HG02623 (cell line): ENCODE measurements around the gene AXIN2.

ENCODE experiments used
- ATAC-seq: cut with Tn5 transposase; IDR thresholded peaks from one replicate; pipeline ENCODE4 v1.9.1; 2021; ENCODE audit warnings: moderate library complexity; ENCODE audit not compliant: unreplicated experiment

Gene AXIN2, protein sequence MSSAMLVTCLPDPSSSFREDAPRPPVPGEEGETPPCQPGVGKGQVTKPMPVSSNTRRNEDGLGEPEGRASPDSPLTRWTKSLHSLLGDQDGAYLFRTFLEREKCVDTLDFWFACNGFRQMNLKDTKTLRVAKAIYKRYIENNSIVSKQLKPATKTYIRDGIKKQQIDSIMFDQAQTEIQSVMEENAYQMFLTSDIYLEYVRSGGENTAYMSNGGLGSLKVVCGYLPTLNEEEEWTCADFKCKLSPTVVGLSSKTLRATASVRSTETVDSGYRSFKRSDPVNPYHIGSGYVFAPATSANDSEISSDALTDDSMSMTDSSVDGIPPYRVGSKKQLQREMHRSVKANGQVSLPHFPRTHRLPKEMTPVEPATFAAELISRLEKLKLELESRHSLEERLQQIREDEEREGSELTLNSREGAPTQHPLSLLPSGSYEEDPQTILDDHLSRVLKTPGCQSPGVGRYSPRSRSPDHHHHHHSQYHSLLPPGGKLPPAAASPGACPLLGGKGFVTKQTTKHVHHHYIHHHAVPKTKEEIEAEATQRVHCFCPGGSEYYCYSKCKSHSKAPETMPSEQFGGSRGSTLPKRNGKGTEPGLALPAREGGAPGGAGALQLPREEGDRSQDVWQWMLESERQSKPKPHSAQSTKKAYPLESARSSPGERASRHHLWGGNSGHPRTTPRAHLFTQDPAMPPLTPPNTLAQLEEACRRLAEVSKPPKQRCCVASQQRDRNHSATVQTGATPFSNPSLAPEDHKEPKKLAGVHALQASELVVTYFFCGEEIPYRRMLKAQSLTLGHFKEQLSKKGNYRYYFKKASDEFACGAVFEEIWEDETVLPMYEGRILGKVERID

DNA sequence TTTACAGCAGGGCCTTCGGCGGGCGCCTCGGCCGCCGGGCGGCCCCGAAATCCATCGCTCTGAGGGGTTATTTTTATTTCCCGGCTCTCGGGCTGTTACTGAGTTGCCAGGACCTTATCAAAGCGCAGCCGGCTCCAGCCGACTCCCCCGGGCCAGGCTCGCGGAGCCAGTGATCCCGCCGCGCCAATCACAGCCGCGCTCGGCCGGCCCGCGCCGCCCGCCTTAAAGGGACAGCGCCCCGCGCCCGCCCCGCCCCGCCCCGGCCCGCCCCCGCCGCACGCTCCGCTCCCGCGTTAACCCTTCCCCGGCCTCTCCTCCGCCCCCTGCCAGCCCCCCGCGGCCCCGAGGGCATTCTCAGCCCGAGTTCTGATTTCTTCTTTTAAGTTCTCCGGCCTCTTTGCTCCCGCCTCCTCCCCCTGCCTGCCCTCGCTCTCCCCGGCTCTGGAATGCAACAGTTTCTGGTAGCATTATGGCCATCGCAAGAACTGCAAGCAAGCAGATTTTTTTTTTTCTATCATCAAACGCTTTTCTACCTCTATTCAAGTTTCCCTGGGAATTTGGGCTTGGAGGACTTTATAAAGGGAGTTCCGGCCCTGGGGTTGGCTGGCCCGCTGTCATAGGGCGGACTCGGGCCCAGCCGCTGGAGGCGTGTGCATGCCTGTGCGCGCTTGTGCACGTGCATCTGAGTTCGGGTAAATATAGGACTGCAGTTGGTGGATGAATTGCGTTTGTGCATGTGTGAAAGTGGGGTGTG lies at the start of gene AXIN2:
TSS of gene AXIN2 (minus strand) at position 197 of the 754 bp plus-strand sequence. CDS start 3,028 bp downstream, outside the sequence.
- ATAC-seq: peak; percentile 84

DNA sequence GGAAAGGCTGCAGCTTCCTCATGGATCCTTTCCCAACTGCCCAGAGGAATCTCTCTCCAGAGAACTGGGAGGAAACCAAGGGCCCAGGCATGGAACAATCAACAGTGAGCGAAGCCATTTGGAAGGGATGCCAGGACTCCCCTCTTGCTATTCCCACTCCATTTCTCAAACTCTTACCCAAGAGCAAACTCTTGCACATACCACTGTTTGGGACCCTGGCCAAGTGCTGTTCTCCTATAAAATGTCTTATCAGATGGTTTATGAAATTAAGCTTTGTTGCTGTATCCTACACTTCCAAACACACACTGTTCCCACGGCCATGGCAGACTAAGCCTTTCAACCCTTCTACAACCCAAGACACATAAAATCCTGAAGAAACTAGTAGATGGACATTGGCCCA lies 48.3 kb upstream of the AXIN2 start:
- ATAC-seq: no peak

DNA sequence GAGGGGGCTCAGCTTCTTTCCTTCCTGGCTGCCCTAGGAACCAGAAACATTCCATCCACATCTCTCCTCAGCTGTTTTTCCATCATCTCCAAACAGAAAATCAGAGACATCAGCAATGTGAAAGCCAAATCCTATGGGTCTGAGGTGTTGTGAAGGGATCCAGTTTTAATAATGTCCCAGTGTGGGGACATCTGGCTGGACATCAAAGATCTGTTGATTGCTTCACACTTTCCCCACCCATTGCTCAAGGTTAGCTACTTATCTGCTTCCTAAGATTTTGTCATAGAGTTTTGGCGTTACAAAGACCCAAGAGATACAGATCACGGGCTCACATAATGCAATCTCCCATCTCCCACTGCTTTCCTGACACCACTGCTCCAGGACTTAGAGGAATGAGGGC lies 47.8 kb upstream of the AXIN2 start:
- no peak for ATAC-seq

DNA sequence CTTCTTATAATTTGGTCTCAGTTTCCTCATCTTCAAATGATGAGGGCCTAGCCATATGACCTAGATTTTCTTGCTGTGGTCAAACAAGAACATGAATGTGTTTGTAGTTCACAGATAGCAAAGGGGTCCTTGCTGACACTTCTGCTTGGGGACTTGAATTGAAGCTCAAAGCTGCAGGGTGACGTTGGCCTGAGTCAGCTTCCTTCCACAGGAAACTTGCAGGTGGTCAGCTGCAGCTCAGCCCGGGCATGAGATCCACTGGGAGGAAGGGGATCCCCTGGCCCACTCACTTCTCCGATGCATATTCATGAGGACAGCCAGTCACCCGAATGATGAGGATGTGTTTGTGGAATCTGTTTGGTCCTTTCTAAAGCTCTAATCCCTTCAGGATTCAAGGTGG lies 42.6 kb upstream of the AXIN2 start:
- no peak for ATAC-seq

DNA sequence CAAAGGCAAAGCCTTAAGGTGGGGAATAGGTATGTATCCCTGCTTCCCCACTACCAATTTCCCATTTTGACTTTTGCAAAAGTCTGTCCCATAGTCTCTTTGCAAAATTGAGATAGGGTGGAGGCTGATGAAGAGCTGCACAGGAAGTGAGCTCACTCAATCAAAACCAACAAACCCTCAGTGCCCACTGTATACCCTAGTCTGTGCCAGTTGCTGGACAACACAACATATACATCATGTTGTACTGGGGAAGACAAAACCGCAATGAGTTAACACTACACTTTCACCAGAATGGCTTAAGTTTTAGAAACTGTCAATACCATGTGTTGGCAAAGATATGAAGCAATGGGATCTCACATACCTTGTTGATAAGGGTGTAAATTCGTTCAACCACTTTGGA lies 40.4 kb upstream of the AXIN2 start:
- ATAC-seq: no peak

DNA sequence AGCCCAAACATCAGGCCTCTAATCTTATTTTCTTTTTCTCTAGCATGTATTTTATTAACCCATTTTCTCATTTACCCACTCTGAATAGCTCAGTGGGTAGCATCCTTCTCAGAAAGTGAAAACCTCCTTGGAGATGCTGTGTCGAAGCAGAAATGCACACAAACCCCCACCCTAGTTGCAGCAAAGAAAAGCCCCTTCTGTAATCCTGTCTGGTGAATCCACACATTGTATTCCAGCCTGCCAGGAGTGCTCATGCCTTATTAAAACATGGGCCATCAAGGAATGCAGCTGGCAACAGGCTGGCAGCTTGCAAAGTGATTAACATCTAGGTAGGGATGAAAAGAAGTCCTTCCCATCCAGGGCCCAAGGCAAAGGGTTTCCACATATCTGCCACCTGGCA lies 39.7 kb upstream of the AXIN2 start:
- no peak for ATAC-seq

DNA sequence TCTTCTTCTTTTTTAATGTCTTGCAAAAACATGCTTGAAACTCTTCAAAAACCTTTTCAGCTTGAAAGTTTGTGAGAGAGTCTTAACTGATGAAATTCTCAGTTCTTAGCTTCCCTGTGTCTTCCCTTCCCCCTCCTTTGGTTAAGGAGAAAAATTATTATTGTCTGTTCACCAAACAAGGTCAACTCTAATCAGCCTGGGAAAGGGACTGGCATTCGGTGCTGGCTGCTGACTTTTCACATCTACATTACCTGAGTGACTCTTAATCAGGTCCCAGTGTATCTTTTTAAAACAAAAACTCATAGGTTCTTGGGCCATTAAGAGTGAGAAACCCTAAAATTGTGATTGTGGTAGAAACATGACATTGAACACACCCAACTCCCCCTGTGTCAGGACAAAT lies 39.1 kb upstream of the AXIN2 start:
- no peak for ATAC-seq

DNA sequence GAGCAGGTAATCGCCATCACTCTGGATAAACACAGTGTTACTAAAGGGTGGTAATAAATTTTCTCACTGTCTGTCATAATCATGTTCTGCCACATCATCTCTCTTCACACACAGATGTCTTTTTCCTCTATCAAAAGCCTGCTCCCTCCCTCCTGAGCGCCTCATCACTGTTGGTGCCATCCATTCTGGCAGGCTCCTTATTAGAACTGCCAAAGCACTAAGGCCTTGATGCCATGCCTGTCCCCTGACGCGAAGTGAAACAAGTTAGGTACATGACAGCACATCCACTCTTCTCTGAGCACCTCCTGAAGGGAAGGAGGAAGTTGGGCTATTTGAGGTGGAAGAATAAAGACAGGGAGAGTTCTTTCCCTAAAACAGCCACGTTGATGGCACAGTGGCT lies 38.2 kb upstream of the AXIN2 start:
- no peak for ATAC-seq

DNA sequence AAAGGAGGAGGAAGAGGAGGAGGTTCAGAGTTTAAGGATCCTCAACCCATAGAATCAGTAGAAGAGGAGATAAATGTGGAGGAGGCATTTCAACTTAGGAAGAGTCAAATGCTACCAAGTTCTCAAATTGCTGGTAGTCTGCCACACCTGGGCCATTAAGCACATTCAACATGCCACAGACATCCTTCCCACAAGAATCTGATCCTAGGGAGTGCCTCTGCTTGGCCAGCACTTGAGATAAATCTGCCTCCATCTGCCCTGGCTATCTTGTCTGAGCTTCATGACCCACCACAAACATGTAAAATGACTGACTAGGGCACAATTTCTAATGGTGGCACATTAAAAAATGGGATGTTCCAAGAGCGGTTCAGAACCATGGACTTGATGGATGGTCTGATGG lies 37.3 kb upstream of the AXIN2 start:
- ATAC-seq: no peak

DNA sequence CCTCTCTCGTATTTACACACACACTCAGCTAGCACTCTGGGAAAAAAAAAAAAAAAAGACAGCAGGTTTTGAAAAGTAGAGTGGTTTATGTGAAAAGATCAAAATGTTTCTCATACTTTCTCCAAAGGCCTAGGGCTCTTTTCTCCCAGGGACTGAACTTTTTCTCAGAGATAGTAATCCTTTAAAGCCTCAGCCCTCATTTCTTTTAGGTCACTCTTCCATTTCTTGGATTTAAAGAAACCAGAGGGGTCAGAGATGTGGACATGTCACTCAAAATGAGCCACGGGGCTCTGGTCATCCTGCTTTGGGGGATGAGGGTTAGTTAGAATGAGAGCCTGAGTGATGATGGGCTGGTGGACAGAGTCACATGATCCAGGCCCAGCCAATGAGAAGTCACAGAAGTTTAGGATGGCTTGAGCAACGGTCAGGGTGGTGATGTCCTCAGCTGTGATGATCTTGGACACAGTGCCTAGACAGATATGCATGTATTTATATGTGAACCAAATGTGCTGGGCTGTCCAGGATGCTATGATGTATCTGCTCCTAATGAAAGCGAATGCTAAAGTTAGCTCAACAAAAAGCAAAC lies 33.7 kb upstream of the AXIN2 start:
- no peak for ATAC-seq

DNA sequence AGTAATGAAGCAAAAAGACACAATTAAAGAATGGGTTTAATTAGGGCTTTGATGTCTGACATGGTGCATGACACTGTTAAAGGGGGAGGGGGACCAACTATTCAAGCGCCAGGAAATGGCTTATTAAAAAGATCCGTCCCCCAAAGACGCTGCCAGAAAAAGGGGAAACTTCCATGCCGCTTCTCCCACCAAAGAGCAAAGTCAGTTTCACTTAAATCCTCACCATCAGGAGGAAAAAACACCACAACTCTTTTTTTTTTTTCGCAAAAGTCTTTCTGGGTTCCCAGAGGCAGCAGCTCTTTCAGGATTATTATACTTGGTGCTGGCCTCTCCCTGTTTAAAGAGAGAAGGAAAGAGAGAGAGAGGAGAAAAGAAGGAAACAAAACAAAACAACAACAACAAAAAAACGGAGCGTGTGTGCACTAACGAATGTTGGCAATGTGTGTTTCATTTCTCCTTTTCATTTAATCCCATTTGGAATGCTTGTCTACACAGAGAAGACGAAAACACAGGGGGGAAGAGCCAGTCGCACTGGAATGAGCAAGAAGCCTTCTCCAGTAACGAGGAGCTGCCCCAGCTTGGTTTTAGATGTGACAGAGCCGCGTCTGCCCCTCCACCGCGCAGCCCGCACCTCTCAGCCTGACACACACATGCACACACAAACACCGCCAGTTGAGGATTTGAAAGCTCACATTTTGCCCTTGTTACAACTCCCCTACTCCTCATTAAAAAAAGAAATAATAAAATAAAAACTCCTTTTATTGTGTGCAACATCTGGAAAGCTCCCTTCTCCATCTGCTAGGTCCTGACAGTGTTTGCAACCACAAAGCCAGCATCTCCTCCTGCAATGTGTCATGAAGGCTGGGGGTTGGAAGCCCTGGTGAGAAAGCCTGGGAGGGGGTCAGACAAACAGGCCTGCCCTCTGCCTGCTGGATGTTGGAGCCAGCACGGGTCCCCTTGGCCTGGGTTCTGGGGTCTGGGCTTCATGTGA lies 32.7 kb upstream of the AXIN2 start:
- ATAC-seq: no peak

DNA sequence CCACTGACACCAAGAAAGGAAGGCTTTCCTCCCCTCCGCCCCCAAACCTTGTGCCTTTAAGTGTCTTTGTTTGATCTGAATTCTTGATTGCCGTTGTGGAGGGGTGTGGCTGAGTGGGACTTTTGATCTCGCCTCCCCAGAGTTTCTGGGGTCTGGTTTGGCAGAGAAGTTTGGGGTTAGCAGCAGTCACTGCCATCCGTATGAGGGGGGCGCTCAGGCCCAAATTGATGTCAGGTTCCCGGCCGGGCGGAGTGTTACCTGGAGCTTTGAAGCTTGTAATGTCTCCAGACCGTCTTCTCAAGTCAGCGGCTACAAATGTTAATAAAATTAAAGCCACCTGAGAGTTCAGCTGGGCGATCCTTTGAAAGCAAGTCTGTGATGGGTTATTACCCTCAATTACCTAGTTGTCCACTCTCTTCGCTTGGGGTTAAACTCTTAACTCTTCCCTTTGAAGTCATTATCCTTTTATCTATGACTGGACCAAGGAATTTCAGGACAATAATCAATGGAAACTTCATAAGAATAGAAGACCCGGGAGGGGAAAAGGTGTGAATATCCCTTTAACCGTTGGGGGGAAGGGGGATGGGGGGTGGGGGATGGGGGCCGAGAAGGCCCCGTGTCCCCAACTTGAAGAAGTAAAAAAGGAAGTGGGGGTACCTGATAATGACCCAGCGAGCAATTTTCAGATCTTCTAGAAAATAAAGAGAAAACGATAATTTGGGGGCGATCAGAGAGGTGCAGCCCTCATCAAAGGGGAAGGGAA lies 31.8 kb upstream of the AXIN2 start:
- no peak for ATAC-seq

DNA sequence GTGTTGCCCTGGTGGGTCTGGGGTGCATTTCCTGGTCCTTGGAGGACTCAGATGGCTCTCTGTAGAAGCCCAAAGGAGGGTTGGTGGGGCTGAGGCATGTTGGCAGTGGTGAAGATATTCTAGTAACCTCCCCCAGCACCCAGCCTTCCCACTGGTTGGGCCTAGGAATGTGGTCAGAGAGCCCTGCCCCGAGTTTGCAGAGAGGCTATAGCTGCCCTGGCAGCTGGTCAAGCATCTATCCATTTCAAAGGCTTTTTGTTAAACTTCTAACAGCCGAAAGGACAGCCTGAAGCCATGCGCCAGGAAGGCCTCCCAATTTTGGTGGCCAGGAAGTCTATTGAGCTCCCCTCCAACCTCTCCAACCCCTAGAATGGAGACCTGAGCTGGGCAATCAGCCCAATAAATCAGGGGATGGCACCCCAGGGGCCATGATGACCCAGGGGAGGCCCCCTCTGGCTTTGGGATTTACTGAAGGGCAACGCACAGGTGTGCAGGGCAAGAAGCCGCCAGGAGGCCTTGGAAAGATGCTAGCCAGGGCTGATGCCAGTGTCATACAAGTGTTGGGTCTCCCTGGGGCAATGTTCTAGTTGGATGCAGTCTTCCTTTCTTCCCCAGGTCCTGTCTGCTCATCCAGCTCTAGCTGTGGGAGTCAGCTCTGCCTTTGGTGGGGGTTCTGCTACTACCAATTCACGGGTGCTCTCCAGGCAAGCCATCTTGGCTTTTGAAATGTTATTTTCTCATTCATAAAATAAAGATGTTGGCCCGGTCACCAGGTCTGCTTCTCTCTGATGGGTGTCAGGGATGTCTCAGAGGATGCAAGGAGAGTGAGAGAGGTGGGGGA lies 30.9 kb upstream of the AXIN2 start:
- ATAC-seq: no peak

DNA sequence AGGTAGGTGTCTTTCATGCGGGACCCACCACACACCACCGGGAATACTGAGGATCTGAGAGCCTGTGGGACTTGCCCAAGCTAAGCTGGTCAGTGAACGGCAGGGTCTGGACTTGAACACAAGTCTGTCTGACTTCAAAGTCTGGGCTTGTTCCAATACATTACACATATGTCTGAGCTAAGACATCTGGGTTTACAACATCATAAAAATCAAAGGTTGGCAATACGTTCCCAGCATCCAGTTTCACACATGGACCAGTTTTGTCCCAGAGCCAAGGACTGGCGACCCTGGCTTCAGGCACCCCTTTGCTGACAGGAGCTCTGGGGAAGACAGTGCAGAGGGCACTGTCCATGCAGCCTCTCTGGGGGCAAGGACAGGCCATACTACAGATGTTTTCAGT lies 27.9 kb upstream of the AXIN2 start:
- no peak for ATAC-seq

DNA sequence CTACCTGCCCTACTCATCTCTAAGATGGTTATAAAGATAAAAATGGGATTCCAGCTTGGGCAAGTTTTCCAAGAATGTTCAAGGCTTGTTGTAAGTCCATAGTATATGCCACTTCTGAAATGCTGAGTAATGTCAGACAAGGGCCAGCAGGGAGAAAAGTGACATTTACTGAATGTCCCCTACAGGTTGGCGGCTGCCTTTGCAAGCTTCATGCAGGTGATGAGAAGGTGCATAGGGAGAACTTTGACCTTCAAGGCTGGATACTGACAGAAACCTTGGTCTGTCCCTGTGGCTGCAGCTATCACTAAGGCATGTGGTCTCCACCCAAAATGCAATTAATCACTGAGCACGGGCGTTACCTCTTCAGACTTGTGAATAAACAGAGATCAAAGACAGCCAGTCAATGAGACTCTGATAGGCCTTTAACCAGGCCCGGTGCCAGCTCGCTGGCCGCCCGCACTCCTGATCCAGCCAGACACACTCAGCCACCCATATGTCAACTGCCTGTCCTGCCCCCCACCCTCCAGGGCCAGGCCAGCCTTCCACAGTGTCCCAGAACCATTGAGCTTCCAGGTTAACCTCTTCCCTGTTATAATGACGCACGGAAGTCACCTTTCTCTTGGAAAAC lies 26.8 kb upstream of the AXIN2 start:
- no peak for ATAC-seq

DNA sequence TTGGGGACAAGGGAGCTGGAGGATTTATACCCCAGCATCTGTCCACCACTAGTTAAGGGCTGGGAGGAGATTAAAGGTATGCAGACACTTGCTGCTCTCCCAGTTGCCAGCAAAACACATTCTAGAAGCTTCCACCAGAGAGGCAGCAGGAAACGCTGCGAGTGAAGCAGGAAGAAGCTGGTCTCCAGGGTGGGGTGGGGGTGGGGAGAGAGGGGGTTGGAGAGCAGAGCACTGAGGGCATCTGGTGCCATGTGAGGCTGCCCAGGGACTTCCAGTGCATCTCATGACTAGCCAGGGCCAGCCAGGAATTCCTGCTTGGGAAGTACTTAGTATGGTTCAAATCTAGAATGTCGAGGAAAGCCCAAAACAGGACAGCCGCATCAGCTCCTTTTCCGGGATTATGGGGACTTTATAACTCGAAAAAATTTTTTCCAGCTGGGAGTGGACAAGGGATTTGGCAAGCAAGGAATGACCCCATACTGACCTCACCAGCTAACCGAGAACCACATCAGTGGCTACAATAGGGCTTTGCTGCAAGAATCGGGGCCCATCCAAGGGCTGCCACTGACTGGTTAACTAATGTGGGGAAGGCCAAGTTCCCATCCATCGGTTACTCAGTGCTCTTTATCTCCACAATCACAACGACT lies 26.2 kb upstream of the AXIN2 start:
- ATAC-seq: no peak

DNA sequence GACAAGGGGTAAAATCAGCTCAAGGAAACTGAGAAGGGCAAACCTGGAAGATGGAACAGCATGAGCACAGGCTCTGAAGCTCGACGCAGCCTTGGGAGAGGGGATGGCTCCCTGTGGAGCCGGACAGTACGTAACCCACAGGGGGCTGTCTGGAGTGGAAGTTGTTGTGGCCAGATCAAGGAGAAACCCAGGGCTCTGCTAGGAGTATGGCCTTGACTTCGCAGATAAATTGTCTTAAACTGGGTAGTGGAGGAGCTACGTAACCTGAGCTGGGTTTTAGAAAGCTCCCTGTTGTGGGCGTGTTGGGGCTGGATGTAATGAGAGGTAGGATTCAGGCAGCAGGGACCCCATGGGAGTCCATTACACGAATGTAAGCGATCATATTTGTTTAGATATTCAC lies 25.5 kb upstream of the AXIN2 start:
- ATAC-seq: no peak
